HG02571 (cell line): Measurements from ENCODE around the gene PITPNB.
A peak's percentile ranks its signal among the peaks of the same experiment; 100 is the strongest.

Source experiments
- ATAC-seq: cut with Tn5 transposase; IDR thresholded peaks from one replicate; pipeline ENCODE4 v1.9.1; 2021; ENCODE audit warnings: mild to moderate bottlenecking, moderate library complexity; ENCODE audit not compliant: unreplicated experiment

PITPNB gene

DNA sequence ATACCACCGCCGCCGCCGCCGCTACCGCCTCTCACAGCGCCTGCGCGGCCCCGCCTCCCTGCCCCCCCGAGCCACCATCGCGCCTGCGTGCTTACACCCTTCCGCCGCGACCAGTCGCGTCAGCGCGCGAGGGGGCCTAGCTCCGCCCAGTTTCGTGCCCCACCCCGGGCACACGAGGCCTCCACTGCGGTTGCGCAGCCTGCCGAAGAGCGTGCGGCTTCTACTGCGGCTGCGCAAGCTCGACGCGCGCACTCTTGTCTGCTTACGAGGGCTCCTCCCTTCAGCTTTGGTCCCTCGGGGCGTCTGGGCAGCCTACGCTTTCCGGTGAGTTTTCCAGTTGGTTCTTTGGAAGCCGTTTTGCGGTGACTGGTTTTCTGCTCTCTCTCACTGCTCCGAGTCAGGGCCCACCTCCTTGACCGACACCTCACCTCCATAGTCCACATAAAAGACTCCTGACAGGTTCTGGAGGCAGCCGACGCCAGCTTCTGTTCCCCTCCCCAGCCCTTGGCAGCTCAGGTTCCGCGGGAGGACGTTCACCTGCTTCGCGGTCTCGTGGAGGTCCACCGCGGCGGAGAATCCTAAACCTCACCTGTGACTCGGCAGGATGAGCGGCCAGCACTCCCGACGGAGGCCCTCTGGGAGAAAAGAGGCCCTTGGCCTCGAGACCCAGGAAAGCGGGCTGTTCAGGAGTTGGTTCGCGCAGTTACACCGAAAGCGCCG lies at the start of gene PITPNB:
TSS of gene PITPNB (minus strand) at position 35 of the 720 bp plus-strand sequence. CDS start 65 bp downstream, outside the sequence.
- ATAC-seq: peak; percentile 83

- ATAC-seq: no peak
Observed at GRCh38 chr22:27966168-27967064, 47.4 kb upstream of the PITPNB start.

GRCh38 chr22:27962268-27963044 lies 43.4 kb upstream of the PITPNB start:
- ATAC-seq: no peak

GRCh38 chr22:27961680-27962079 lies 42.6 kb upstream of the PITPNB start:
- no peak for ATAC-seq

GRCh38 chr22:27961182-27961581 lies 42.1 kb upstream of the PITPNB start:
- ATAC-seq: no peak

GRCh38 chr22:27959335-27960090 lies 40.5 kb upstream of the PITPNB start:
- no peak for ATAC-seq

- no peak for ATAC-seq
Observed at GRCh38 chr22:27952779-27953178, 33.7 kb upstream of the PITPNB start.

DNA sequence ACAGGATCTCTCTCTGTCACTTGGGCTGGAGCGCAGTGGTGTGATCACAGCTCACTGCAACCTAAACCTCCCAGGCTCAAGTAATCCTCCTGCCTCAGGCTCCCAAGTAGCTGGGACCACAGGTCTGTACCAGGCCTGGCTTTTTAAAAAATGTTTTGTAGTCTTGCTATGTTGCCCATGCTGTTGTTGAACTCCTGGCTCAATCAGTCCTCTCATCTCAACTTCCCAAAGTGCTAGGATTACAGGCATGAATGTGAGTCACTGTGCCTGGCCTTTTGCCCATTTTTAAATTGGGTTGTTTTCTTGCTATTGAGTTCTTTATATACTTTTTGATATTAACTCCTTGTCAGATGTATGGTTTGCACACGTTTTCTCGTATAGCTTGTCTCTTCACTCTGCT lies 33.0 kb upstream of the PITPNB start:
- ATAC-seq: no peak

- ATAC-seq: no peak
Observed at GRCh38 chr22:27949421-27949820, 30.4 kb upstream of the PITPNB start.

GRCh38 chr22:27948569-27948968 lies 29.5 kb upstream of the PITPNB start:
- ATAC-seq: no peak

- ATAC-seq: no peak
Observed at GRCh38 chr22:27947448-27947847, 28.4 kb upstream of the PITPNB start.

DNA sequence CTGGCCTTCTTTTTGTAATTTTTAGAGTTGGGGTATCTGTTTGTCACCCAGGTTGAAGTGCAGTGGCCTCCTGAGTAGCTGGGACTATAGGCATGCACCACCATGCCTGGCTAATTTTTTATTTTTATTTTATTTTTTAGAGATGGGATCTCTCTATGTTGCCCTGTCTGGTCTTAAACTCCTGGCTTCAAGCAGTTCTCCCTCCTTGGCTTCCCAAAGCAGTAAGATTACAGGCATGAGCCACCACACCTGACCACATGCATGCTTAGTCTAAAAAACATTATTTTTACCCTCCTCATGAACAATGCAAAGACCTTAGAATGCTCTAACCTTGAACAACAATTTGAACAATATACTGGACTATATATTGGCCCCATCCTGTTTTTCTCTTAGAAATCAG lies 22.1 kb upstream of the PITPNB start:
- ATAC-seq: no peak

DNA sequence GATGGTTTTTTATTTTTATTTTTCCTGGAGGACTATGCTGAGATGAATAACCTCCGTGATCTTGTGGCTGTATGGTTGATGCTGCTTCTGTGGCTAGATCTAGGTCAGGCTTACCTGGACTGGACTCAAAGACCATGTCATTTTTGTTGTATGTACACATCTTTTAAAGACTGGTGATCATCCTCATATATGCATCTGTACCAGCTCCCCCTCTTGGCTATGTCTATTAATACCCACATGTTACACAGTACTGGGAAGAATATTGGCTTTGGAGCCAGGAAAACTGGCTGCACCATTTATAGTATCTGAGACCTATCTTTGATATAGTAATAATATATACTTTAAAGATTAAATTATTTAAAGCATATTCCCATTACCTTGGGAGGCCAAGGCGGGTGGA lies 18.4 kb upstream of the PITPNB start:
- no peak for ATAC-seq

DNA sequence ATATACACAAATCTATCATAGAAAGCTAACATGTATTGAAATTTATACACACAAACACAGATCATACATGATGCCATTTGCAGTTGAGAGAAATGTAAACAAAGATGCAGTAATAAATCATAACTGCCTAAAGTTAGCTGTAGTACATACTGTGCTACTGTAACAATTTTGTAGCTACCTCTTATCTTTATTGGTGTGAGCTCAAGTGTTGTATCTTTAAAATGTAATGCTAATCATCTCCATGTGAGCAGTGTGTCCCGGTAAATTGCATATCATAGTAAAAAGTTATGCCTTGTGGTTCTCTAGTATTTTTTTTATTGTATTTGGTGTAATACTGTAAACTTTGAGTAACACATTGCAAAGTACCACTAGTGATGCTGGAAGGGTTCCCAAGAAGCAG lies 16.8 kb upstream of the PITPNB start:
- no peak for ATAC-seq

DNA sequence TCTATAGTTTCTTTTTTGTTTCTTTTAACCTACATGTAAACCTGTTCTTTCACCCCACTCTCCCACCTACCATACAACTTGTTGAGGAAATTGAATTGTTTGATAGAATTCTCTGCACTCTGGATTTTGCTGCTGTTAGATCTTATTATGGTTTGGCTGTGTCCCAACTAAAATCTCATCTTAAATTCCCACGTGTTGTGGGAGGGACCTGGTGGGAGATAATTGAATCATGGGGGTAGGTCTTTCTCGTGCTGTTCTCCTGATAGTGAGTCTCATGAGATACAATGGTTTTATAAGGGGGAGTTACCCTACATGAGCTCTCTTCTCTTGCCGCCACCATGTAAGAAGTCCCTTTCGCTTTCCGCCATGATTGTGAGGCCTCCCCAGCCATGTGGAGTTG lies 15.0 kb upstream of the PITPNB start:
- no peak for ATAC-seq

DNA sequence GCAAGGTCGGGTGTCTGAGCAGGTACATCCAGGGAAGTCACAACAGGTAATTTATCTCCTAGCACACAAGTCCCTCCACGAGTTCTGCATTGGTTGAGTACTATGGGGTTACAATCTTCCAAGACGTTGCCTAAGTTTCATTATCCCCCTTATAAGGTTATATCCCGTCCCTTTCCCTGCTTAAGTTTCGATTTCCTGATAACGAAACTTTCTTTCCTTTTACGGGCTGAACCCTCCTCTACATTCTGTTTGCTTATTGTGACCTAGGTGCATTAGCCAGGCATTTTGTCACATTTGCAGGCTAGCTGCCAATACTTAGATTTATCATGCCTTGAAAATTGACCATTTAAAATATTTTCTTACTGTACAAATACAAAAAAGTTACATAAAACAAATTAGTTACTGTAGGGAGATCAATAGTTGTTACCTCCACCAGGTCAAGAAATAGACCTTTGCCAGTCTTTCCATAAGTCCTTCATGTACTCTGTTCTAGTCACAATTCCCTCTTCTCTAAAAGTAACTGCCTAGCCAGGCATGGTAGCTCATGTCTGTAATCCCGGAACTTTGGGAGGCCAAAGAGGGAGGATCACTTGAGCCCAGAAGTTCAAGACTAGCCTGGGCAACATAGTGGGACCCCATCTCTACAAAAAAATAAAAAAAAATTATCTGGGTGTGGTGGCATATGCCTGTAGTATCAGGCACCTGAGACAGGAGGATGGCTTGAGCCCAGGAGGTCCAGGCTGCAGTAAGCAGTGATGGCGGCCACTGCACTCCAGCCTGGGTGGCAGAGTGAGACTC lies 14.3 kb upstream of the PITPNB start:
- ATAC-seq: no peak

DNA sequence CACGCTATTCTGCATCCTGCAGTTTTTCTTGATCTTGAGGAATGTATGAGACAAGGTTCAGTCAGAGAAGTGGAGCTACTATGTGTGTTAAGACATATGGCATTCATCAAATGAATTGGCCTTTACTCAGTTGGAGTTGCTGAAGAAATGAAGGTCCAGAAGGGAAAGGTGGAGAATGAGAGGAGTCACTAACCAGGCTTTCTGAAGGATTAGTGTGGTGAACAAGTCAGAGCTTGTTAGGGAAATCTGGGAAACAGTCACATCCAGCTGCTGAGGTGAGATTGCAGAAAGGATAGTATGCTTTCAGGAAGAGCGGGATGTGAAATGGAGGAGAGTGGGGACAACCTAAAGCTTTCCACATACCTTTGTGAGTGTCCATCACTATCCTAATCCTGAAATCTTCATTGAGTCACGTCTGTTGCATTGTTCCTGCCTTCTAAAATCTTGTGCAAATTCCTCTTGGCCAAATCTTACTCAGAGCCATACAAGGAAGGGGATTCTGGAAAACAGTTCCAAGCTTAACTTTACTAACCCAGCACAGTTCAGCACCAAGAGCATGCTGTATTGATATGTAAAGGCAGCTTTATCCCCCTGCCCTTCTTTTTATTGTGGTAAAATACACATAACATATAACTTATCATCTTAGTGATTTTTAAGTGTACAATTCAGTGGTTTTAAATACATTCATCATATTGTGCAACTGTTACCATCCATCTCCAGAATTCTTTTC lies 11.4 kb upstream of the PITPNB start:
- ATAC-seq: no peak

GRCh38 chr22:27927608-27928007 lies 8.6 kb upstream of the PITPNB start:
- ATAC-seq: no peak

DNA sequence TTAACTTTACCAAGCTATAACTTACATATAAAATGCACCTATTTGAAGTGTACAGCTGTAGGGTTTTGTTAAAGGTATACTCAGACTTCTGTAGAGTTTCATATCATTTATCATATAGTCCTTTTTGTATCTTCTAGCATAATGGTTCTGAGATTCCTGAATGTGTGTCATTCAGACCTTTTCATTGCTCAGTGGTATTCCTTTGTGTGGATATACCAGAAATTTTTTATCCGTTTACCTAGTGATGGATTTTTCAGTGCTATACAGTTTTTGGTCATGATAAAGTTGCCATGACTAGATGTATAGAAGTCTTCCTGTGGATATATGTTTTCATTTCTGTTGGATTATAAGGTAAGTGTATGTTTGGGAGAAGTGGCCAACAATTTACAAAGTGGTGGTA lies 6.3 kb upstream of the PITPNB start:
- no peak for ATAC-seq
